Erythroblast (primary cell): ENCODE data around the gene SNX19.

ENCODE experiments used
- GATA1 ChIP-seq: IDR thresholded peaks from 2 replicates; pipeline ENCODE4 v1.6.1; 2011; ENCODE audit warnings: low read depth, mild to moderate bottlenecking, control low read depth, low read length, moderate library complexity
- POLR2A ChIP-seq: IDR thresholded peaks from 2 replicates; pipeline ENCODE4 v1.6.1; 2011; ENCODE audit warnings: mild to moderate bottlenecking, low read length

DNA sequence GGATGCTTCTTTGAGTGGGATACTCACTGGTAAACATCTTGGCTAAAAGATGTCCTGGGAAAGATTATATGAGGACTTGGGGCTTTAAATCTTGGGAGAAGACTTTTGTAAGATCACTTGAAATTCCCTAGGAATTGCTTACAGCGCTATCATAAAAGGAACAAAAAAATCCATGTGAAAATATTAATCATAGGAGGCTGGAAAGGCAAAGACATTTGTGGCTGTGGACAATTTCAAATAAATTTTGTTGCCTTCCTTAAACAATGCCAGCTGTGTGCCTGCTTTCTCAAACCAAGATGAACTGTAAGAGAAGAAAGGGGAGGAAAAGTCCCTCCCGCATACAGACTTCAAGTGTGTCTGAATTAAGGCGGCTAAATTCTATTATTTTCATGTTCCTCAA is 75.6 kb downstream of the SNX19 start:
- TF ChIP-seq POLR2A: no peak
- TF ChIP-seq GATA1: no peak
